ENCODE data around the gene TAS2R41. TPM values are rescaled to one million over a fixed set of nuclear protein-coding genes. Genes with fewer than 3 reads are reported as not detected.

The TAS2R41 gene
- total RNA-seq, 1 donor from 2014 or later, result not detected

DNA sequence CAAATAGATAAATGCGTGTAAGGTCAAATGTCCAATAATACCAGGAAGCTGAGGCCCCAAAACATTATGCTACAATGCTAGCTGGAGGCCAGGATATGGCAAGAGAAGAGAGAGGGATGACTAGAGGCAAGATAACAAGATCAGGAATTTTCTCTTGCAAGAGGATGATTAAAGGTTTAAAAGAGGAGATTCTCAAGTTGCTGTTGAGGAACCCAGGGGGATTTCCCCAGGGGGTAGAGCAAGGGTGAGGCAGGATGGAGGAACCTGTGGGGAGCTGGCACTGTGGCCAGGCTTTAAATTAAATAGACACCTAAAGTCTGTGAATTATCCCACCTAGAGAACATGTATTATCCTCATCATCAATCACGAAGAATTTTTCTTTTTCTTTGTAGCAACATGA is 37.8 kb upstream of the TAS2R41 start:
- Histone ChIP-seq H3K4me1 (ENCODE audit: insufficient read depth, low read length) (no peaks in the 10 kb centered on the region), H4K20me1 (ENCODE audit: insufficient read depth, low read length) (no peaks in the 10 kb centered on the region), H3K27ac (ENCODE audit: low read depth, low read length) (no peak overlapping the region), H3K36me3 (ENCODE audit: insufficient read depth, low read length) (no peaks in the 10 kb centered on the region), H3K79me2 (ENCODE audit: insufficient read depth, low read length) (no peaks in the 10 kb centered on the region), H3K4me2 (ENCODE audit: low read length) (no peak overlapping the region), H3K27me3 (ENCODE audit: insufficient read depth, low read length) (peaks cover 2% of the 10 kb centered on the region), H2AFZ (ENCODE audit: low read depth, low read length) (no peak overlapping the region), H3K9me3 (ENCODE audit: insufficient read depth, low read depth, low read length) (no peaks in the 10 kb centered on the region), H3K9ac (ENCODE audit: low read length) (no peak overlapping the region), H3K4me3 (ENCODE audit: insufficient read depth, low read depth, low read length) (no peak overlapping the region)
- H3K27me3 Mint-ChIP-seq (ENCODE audit: low read depth, unreplicated experiment), result peaks cover 15% of the 10 kb centered on the region
- no peak for FAIRE-seq
- no peak overlapping the region for H3K4me3 Mint-ChIP-seq (ENCODE audit: unreplicated experiment)
- H3K36me3 Mint-ChIP-seq (ENCODE audit: low read depth, unreplicated experiment), result no peaks in the 10 kb centered on the region
- no peak for DNase-seq (ENCODE audit: low read depth)
- no peaks in the 10 kb centered on the region for H3K4me1 Mint-ChIP-seq (ENCODE audit: low read depth, unreplicated experiment)
- no peaks in the 10 kb centered on the region for H3K9me3 Mint-ChIP-seq (ENCODE audit: unreplicated experiment)
- H3K27ac Mint-ChIP-seq (ENCODE audit: unreplicated experiment), result no peak overlapping the region
- no peak for TF ChIP-seq EZH2 (IDR thresholded peaks at IDR 0.05; ENCODE audit: insufficient read depth, low read length)
- TF ChIP-seq, protein P1, sequence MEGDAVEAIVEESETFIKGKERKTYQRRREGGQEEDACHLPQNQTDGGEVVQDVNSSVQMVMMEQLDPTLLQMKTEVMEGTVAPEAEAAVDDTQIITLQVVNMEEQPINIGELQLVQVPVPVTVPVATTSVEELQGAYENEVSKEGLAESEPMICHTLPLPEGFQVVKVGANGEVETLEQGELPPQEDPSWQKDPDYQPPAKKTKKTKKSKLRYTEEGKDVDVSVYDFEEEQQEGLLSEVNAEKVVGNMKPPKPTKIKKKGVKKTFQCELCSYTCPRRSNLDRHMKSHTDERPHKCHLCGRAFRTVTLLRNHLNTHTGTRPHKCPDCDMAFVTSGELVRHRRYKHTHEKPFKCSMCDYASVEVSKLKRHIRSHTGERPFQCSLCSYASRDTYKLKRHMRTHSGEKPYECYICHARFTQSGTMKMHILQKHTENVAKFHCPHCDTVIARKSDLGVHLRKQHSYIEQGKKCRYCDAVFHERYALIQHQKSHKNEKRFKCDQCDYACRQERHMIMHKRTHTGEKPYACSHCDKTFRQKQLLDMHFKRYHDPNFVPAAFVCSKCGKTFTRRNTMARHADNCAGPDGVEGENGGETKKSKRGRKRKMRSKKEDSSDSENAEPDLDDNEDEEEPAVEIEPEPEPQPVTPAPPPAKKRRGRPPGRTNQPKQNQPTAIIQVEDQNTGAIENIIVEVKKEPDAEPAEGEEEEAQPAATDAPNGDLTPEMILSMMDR (IDR thresholded peaks at IDR 0.05; ENCODE audit: insufficient read depth, low read depth, low read length), result no peak

DNA sequence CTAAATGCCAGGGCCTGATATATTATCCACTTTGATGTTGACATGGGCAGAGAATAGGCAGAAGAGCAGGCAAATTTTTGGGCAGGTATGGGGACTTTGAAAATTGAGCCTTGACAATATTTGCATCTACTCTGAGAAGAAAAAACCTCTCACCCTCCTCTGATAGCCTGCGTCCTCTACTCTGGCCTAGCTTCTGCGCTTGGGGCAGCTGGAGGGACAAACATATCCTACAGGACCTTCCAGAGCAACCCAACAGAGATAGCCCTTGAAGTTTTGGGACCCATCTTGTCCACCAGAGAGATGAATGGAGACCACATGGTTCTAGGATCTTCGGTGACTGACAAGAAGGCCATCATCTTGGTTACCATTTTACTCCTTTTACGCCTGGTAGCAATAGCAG is 34.5 kb upstream of the TAS2R41 start, which contains the start of gene TAS2R60:
TAS2R60 (plus strand) TSS at position 301 of the 400 bp plus-strand sequence; CDS start at position 301, 0 bp downstream.
- H3K9me3 ChIP-seq (ENCODE audit: insufficient read depth, low read depth, low read length), result no peaks in the 10 kb centered on the region
- H3K9me3 Mint-ChIP-seq (ENCODE audit: unreplicated experiment), result no peaks in the 10 kb centered on the region
- H3K27ac Mint-ChIP-seq (ENCODE audit: unreplicated experiment), result no peak within 1 kb of the TSS
- FAIRE-seq (no peak), DNase-seq (ENCODE audit: low read depth) (no peak)
- no peaks in the 10 kb centered on the region for H4K20me1 ChIP-seq (ENCODE audit: insufficient read depth, low read length)
- no peak within 1 kb of the TSS for H3K4me2 ChIP-seq (ENCODE audit: low read length)
- no peak within 1 kb of the TSS for H3K9ac ChIP-seq (ENCODE audit: low read length)
- H3K36me3 Mint-ChIP-seq (ENCODE audit: low read depth, unreplicated experiment), result no peaks in the 10 kb centered on the region
- H3K4me3 ChIP-seq (ENCODE audit: insufficient read depth, low read depth, low read length), result no peak within 1 kb of the TSS
- H3K4me3 Mint-ChIP-seq (ENCODE audit: unreplicated experiment), result no peak within 1 kb of the TSS
- H3K36me3 ChIP-seq (ENCODE audit: insufficient read depth, low read length), result no peaks in the 10 kb centered on the region
- no peaks in the 10 kb centered on the region for H3K4me1 ChIP-seq (ENCODE audit: insufficient read depth, low read length)
- no peaks in the 10 kb centered on the region for H3K79me2 ChIP-seq (ENCODE audit: insufficient read depth, low read length)
- TF ChIP-seq, protein P1 (IDR thresholded peaks at IDR 0.05; ENCODE audit: insufficient read depth, low read depth, low read length), result no peak
- no peak for TF ChIP-seq EZH2 (IDR thresholded peaks at IDR 0.05; ENCODE audit: insufficient read depth, low read length)
- H3K27ac ChIP-seq (ENCODE audit: low read depth, low read length), result no peak within 1 kb of the TSS
- no peaks in the 10 kb centered on the region for H3K4me1 Mint-ChIP-seq (ENCODE audit: low read depth, unreplicated experiment)
- H2AFZ ChIP-seq (ENCODE audit: low read depth, low read length), result no peak within 1 kb of the TSS
- peaks cover 6% of the 10 kb centered on the region for H3K27me3 ChIP-seq (ENCODE audit: insufficient read depth, low read length)
- H3K27me3 Mint-ChIP-seq (ENCODE audit: low read depth, unreplicated experiment), result peaks cover 5% of the 10 kb centered on the region

DNA sequence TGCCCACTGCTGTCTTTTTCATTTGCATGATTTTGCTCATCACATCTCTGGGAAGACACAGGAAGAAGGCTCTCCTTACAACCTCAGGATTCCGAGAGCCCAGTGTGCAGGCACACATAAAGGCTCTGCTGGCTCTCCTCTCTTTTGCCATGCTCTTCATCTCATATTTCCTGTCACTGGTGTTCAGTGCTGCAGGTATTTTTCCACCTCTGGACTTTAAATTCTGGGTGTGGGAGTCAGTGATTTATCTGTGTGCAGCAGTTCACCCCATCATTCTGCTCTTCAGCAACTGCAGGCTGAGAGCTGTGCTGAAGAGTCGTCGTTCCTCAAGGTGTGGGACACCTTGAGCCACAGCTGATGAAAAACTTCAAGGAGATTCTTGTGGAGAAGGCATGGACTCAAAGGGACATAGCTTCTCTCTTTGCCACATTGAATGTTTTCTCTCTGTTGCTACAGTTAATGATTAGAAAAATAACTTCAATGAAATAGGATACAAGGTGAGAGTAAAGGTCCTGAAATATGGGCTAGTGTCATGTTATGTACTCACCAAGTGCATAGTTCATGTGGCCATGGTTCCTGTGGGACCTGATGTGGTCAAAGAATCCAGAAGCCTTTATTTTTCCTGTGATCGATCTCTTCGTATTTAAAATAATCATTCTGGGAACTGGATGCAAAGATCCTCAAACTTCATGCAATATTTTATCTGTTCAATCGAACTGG is 33.5 kb upstream of the TAS2R41 start:
- Mint-ChIP-seq H3K27me3 (ENCODE audit: low read depth, unreplicated experiment) (peaks cover 5% of the 10 kb centered on the region), H3K4me3 (ENCODE audit: unreplicated experiment) (no peak overlapping the region), H3K4me1 (ENCODE audit: low read depth, unreplicated experiment) (no peaks in the 10 kb centered on the region), H3K27ac (ENCODE audit: unreplicated experiment) (no peak overlapping the region), H3K36me3 (ENCODE audit: low read depth, unreplicated experiment) (no peaks in the 10 kb centered on the region), H3K9me3 (ENCODE audit: unreplicated experiment) (no peaks in the 10 kb centered on the region)
- Histone ChIP-seq H3K27me3 (ENCODE audit: insufficient read depth, low read length) (peaks cover 6% of the 10 kb centered on the region), H3K36me3 (ENCODE audit: insufficient read depth, low read length) (no peaks in the 10 kb centered on the region), H3K79me2 (ENCODE audit: insufficient read depth, low read length) (no peaks in the 10 kb centered on the region), H3K4me1 (ENCODE audit: insufficient read depth, low read length) (no peaks in the 10 kb centered on the region), H2AFZ (ENCODE audit: low read depth, low read length) (no peak overlapping the region), H3K27ac (ENCODE audit: low read depth, low read length) (no peak overlapping the region), H3K9ac (ENCODE audit: low read length) (no peak overlapping the region), H3K9me3 (ENCODE audit: insufficient read depth, low read depth, low read length) (no peaks in the 10 kb centered on the region), H4K20me1 (ENCODE audit: insufficient read depth, low read length) (no peaks in the 10 kb centered on the region), H3K4me2 (ENCODE audit: low read length) (no peak overlapping the region), H3K4me3 (ENCODE audit: insufficient read depth, low read depth, low read length) (no peak overlapping the region)
- no peak for TF ChIP-seq EZH2 (IDR thresholded peaks at IDR 0.05; ENCODE audit: insufficient read depth, low read length)
- TF ChIP-seq, protein P1 (IDR thresholded peaks at IDR 0.05; ENCODE audit: insufficient read depth, low read depth, low read length), result no peak
- FAIRE-seq, result no peak
- no peak for DNase-seq (ENCODE audit: low read depth)
